Measurements from ENCODE around the gene CREB3.

Gene CREB3

GRCh38 chr9:35743452-35743851 lies 11.0 kb downstream of the CREB3 start:
- Histone ChIP-seq H3K9ac (ENCODE audit: low read depth, low read length) (no peak overlapping the region), H3K4me1 (ENCODE audit: insufficient read depth, low read length) (peaks cover 17% of the 10 kb centered on the region), H3K36me3 (ENCODE audit: insufficient read depth, low read depth, low read length) (peaks cover 67% of the 10 kb centered on the region), H3K27me3 (ENCODE audit: insufficient read depth, low read length) (no peaks in the 10 kb centered on the region), H3K27ac (ENCODE audit: low read length) (no peak overlapping the region), H3K4me3 (ENCODE audit: low read length) (no peak overlapping the region), H3K9me3 (ENCODE audit: insufficient read depth, low read depth, low read length) (no peaks in the 10 kb centered on the region)

- Histone ChIP-seq H3K36me3 (ENCODE audit: insufficient read depth, low read depth, low read length) (peaks cover 62% of the 10 kb centered on the region), H3K9me3 (ENCODE audit: insufficient read depth, low read depth, low read length) (no peaks in the 10 kb centered on the region), H3K4me1 (ENCODE audit: insufficient read depth, low read length) (peaks cover 17% of the 10 kb centered on the region)
Measured at GRCh38 chr9:35743880-35744518, 11.5 kb downstream of the CREB3 start.

GRCh38 chr9:35745569-35745968 lies 13.1 kb downstream of the CREB3 start:
- Histone ChIP-seq H3K9me3 (ENCODE audit: insufficient read depth, low read depth, low read length) (no peaks in the 10 kb centered on the region), H3K27me3 (ENCODE audit: insufficient read depth, low read length) (no peaks in the 10 kb centered on the region), H3K36me3 (ENCODE audit: insufficient read depth, low read depth, low read length) (peaks cover 46% of the 10 kb centered on the region), H3K4me3 (ENCODE audit: low read length) (peak overlapping the region; percentile 92; the same call in 1 of the 2 replicates), H3K9ac (ENCODE audit: low read depth, low read length) (no peak overlapping the region), H3K4me1 (ENCODE audit: insufficient read depth, low read length) (peaks cover 21% of the 10 kb centered on the region), H3K27ac (ENCODE audit: low read length) (no peak overlapping the region)

More at GRCh38 chr9:35743880-35744518, 11.5 kb downstream of the CREB3 start:
- Histone ChIP-seq H3K27ac (ENCODE audit: low read length) (no peak overlapping the region), H3K4me3 (ENCODE audit: low read length) (no peak overlapping the region), H3K27me3 (ENCODE audit: insufficient read depth, low read length) (no peaks in the 10 kb centered on the region), H3K9ac (ENCODE audit: low read depth, low read length) (no peak overlapping the region)

- Histone ChIP-seq H3K36me3 (ENCODE audit: insufficient read depth, low read depth, low read length) (peaks cover 46% of the 10 kb centered on the region), H3K9me3 (ENCODE audit: insufficient read depth, low read depth, low read length) (no peaks in the 10 kb centered on the region), H3K9ac (ENCODE audit: low read depth, low read length) (peak overlapping the region; percentile 92; the same call in 1 of the 2 replicates), H3K4me1 (ENCODE audit: insufficient read depth, low read length) (peaks cover 21% of the 10 kb centered on the region), H3K4me3 (ENCODE audit: low read length) (peak overlapping the region; percentile 92), H3K27ac (ENCODE audit: low read length) (no peak overlapping the region), H3K27me3 (ENCODE audit: insufficient read depth, low read length) (no peaks in the 10 kb centered on the region)
Measured at GRCh38 chr9:35746583-35746982, 14.1 kb downstream of the CREB3 start.

- H3K27me3 ChIP-seq (ENCODE audit: insufficient read depth, low read length): no peaks in the 10 kb centered on the region
Measured at GRCh38 chr9:35748242-35748857, 15.9 kb downstream of the CREB3 start.

GRCh38 chr9:35748858-35749514 lies 16.5 kb downstream of the CREB3 start, which contains the start of the genes GBA2 and RGP1:
Gene GBA2, minus strand, starts transcription at chr9:35749228. Its CDS starts 524 bp downstream, at chr9:35748704.
Gene RGP1, plus strand, starts transcription at chr9:35749287. Its CDS starts 469 bp downstream, at chr9:35749756.
- Histone ChIP-seq H3K9me3 (ENCODE audit: insufficient read depth, low read depth, low read length) (no peaks in the 10 kb centered on the region), H3K27me3 (ENCODE audit: insufficient read depth, low read length) (no peaks in the 10 kb centered on the region), H3K36me3 (ENCODE audit: insufficient read depth, low read depth, low read length) (peaks cover 46% of the 10 kb centered on the region), H3K4me3 (ENCODE audit: low read length) (peak within 1 kb of the TSS; percentile 92), H3K4me1 (ENCODE audit: insufficient read depth, low read length) (peaks cover 21% of the 10 kb centered on the region), H3K27ac (ENCODE audit: low read length) (peak within 1 kb of the TSS; percentile 36), H3K9ac (ENCODE audit: low read depth, low read length) (peak within 1 kb of the TSS; percentile 92)

More at GRCh38 chr9:35748242-35748857, 15.9 kb downstream of the CREB3 start:
- H3K27ac ChIP-seq (ENCODE audit: low read length): peak overlapping the region; percentile 36
- peaks cover 46% of the 10 kb centered on the region for H3K36me3 ChIP-seq (ENCODE audit: insufficient read depth, low read depth, low read length)
- no peaks in the 10 kb centered on the region for H3K9me3 ChIP-seq (ENCODE audit: insufficient read depth, low read depth, low read length)
- H3K4me3 ChIP-seq (ENCODE audit: low read length): peak overlapping the region; percentile 92
- peak overlapping the region; percentile 92 for H3K9ac ChIP-seq (ENCODE audit: low read depth, low read length)
- peaks cover 21% of the 10 kb centered on the region for H3K4me1 ChIP-seq (ENCODE audit: insufficient read depth, low read length)

- H3K27ac ChIP-seq (ENCODE audit: low read length): no peak overlapping the region
- peaks cover 21% of the 10 kb centered on the region for H3K4me1 ChIP-seq (ENCODE audit: insufficient read depth, low read length)
- H3K27me3 ChIP-seq (ENCODE audit: insufficient read depth, low read length): no peaks in the 10 kb centered on the region
- peak overlapping the region; percentile 92 for H3K4me3 ChIP-seq (ENCODE audit: low read length)
- H3K9me3 ChIP-seq (ENCODE audit: insufficient read depth, low read depth, low read length): no peaks in the 10 kb centered on the region
- peaks cover 46% of the 10 kb centered on the region for H3K36me3 ChIP-seq (ENCODE audit: insufficient read depth, low read depth, low read length)
- peak overlapping the region; percentile 82; the same call in 1 of the 2 replicates for H3K9ac ChIP-seq (ENCODE audit: low read depth, low read length)
Measured at GRCh38 chr9:35749515-35750255, 17.2 kb downstream of the CREB3 start.

GRCh38 chr9:35750256-35750531 lies 17.7 kb downstream of the CREB3 start:
- Histone ChIP-seq H3K9ac (ENCODE audit: low read depth, low read length) (peak overlapping the region; percentile 82; the same call in 1 of the 2 replicates), H3K27ac (ENCODE audit: low read length) (no peak overlapping the region), H3K9me3 (ENCODE audit: insufficient read depth, low read depth, low read length) (no peaks in the 10 kb centered on the region), H3K27me3 (ENCODE audit: insufficient read depth, low read length) (no peaks in the 10 kb centered on the region), H3K36me3 (ENCODE audit: insufficient read depth, low read depth, low read length) (peaks cover 48% of the 10 kb centered on the region), H3K4me1 (ENCODE audit: insufficient read depth, low read length) (peaks cover 21% of the 10 kb centered on the region), H3K4me3 (ENCODE audit: low read length) (peak overlapping the region; percentile 92)

GRCh38 chr9:35753466-35753865 lies 21.0 kb downstream of the CREB3 start:
- no peaks in the 10 kb centered on the region for H3K9me3 ChIP-seq (ENCODE audit: insufficient read depth, low read depth, low read length)
- no peak overlapping the region for H3K4me3 ChIP-seq (ENCODE audit: low read length)
- no peaks in the 10 kb centered on the region for H3K27me3 ChIP-seq (ENCODE audit: insufficient read depth, low read length)
- H3K27ac ChIP-seq (ENCODE audit: low read length): no peak overlapping the region
- peaks cover 43% of the 10 kb centered on the region for H3K36me3 ChIP-seq (ENCODE audit: insufficient read depth, low read depth, low read length)
- H3K4me1 ChIP-seq (ENCODE audit: insufficient read depth, low read length): peaks cover 12% of the 10 kb centered on the region
- no peak overlapping the region for H3K9ac ChIP-seq (ENCODE audit: low read depth, low read length)

- Histone ChIP-seq H3K36me3 (ENCODE audit: insufficient read depth, low read depth, low read length) (peaks cover 43% of the 10 kb centered on the region), H3K27ac (ENCODE audit: low read length) (no peak within 1 kb of the TSS), H3K9ac (ENCODE audit: low read depth, low read length) (no peak within 1 kb of the TSS), H3K27me3 (ENCODE audit: insufficient read depth, low read length) (no peaks in the 10 kb centered on the region), H3K4me3 (ENCODE audit: low read length) (no peak within 1 kb of the TSS), H3K4me1 (ENCODE audit: insufficient read depth, low read length) (peaks cover 13% of the 10 kb centered on the region), H3K9me3 (ENCODE audit: insufficient read depth, low read depth, low read length) (no peaks in the 10 kb centered on the region)
Measured at GRCh38 chr9:35754264-35754663, 21.8 kb downstream of the CREB3 start, which contains the start of gene MSMP. Gene MSMP, minus strand, starts transcription at chr9:35754276. Its CDS starts 147 bp downstream, at chr9:35754129.

- Histone ChIP-seq H3K4me1 (ENCODE audit: insufficient read depth, low read length) (peaks cover 9% of the 10 kb centered on the region), H3K4me3 (ENCODE audit: low read length) (no peak overlapping the region), H3K9me3 (ENCODE audit: insufficient read depth, low read depth, low read length) (no peaks in the 10 kb centered on the region), H3K27me3 (ENCODE audit: insufficient read depth, low read length) (no peaks in the 10 kb centered on the region), H3K9ac (ENCODE audit: low read depth, low read length) (no peak overlapping the region), H3K36me3 (ENCODE audit: insufficient read depth, low read depth, low read length) (peaks cover 43% of the 10 kb centered on the region), H3K27ac (ENCODE audit: low read length) (no peak overlapping the region)
Measured at GRCh38 chr9:35755071-35755470, 22.6 kb downstream of the CREB3 start.
